CD14-positive monocyte (primary cell): ENCODE data around the gene SCGB1C1. TPM values are rescaled to one million over a fixed set of nuclear protein-coding genes. Genes with fewer than 3 reads are reported as not detected.
A peak's percentile ranks its signal among the peaks of the same experiment; 100 is the strongest.

Experiments
- DNase-seq, 3 donors: peaks; one replicate each; pipeline ENCODE4 v3.0.0-alpha.2; 2011 to 2022
- H2AFZ ChIP-seq: 2 replicates; pipeline ENCODE4 v1.6.0; 2012; ENCODE audit warnings: mild to moderate bottlenecking, low read depth, low read length, inconsistent platforms; ENCODE audit not compliant: insufficient read depth, poor library complexity, severe bottlenecking
- H3K27ac ChIP-seq, 2 donors: 1 replicate in 1 of 2; 2 replicates in 1 of 2; pipeline ENCODE4 v1.5.1; 2012 to 2013; ENCODE audit warnings: low read length in 2 of 2, control low read depth in 1 of 2, inconsistent platforms in 1 of 2, low read depth in 1 of 2, mild to moderate bottlenecking in 1 of 2
- H3K27me3 ChIP-seq, 2 donors: one replicate each; pipeline versions ENCODE4 v1.6.0 to v1.6.1; 2011 to 2013; ENCODE audit warnings: low read length in 2 of 2; ENCODE audit not compliant: control insufficient read depth in 2 of 2, insufficient read depth in 2 of 2
- H3K36me3 ChIP-seq, 2 donors: replicated peaks in 1 of 2; 1 replicate in 1 of 2; 2 replicates in 1 of 2; pipeline versions ENCODE4 v1.5.1 to v1.6.1; 2012 to 2013; ENCODE audit warnings: low read length in 2 of 2, control low read depth in 1 of 2, inconsistent platforms in 1 of 2, mild to moderate bottlenecking in 1 of 2; ENCODE audit not compliant: insufficient read depth in 2 of 2, control insufficient read depth in 1 of 2
- H3K4me1 ChIP-seq, 2 donors: 1 replicate in 1 of 2; 2 replicates in 1 of 2; pipeline versions ENCODE4 v1.5.1 to v1.6.1; 2012 to 2013; ENCODE audit warnings: low read length in 2 of 2, control low read depth in 1 of 2, inconsistent platforms in 1 of 2, mild to moderate bottlenecking in 1 of 2, moderate library complexity in 1 of 2; ENCODE audit not compliant: insufficient read depth in 2 of 2, control insufficient read depth in 1 of 2
- H3K4me2 ChIP-seq: replicated peaks from 2 replicates; pipeline ENCODE3; 2012; ENCODE audit warnings: low read length, moderate library complexity, mild to moderate bottlenecking; ENCODE audit not compliant: poor library complexity, severe bottlenecking; ENCODE audit errors: extremely low read depth
- H3K4me3 ChIP-seq, 3 experiments: fragments of 200-600 bp in 1 of 3; sonication (generic) in 1 of 3; replicated peaks in 1 of 3; 1 replicate in 2 of 3; 2 replicates in 1 of 3; pipeline ENCODE4 v1.5.1; 2011 to 2013; ENCODE audit warnings: low read length in 3 of 3, mild to moderate bottlenecking in 3 of 3, control low read depth in 2 of 3, low read depth in 2 of 3, inconsistent platforms in 1 of 3, moderate library complexity in 1 of 3
- H3K79me2 ChIP-seq: 2 replicates; pipeline ENCODE4 v1.6.0; 2012; ENCODE audit warnings: mild to moderate bottlenecking, control low read depth, inconsistent platforms, low read length, moderate library complexity; ENCODE audit not compliant: insufficient read depth
- H3K9ac ChIP-seq: 2 replicates; pipeline ENCODE4 v1.6.0; 2017; ENCODE audit warnings: low read length, mild to moderate bottlenecking; ENCODE audit not compliant: insufficient read depth, poor library complexity, severe bottlenecking
- H3K9me3 ChIP-seq, 2 donors: replicated peaks in 1 of 2; 1 replicate in 1 of 2; 2 replicates in 1 of 2; pipeline versions ENCODE4 v1.5.1 to v1.6.1; 2012 to 2013; ENCODE audit warnings: low read length in 2 of 2, control low read depth in 1 of 2; ENCODE audit not compliant: control insufficient read depth in 1 of 2, insufficient read depth in 1 of 2
- H4K20me1 ChIP-seq: 2 replicates; pipeline ENCODE4 v1.6.0; 2012; ENCODE audit warnings: mild to moderate bottlenecking, low read length, control low read depth, moderate library complexity; ENCODE audit not compliant: insufficient read depth
- H3K27ac Mint-ChIP-seq, 7 donors: one replicate each; pipeline ENCODE4 v1.8.0; 2020; ENCODE audit warnings: mild to moderate bottlenecking in 7 of 7, mixed read lengths in 7 of 7, moderate library complexity in 6 of 7, inconsistent platforms in 2 of 7
- H3K27me3 Mint-ChIP-seq, 3 donors: one replicate each; pipeline ENCODE4 v1.8.0; 2021 to 2022; ENCODE audit warnings: low read depth in 3 of 3, mild to moderate bottlenecking in 3 of 3, mixed read lengths in 3 of 3, moderate library complexity in 3 of 3, inconsistent platforms in 1 of 3
- H3K36me3 Mint-ChIP-seq, 2 donors: one replicate each; pipeline ENCODE4 v1.8.0; 2020; ENCODE audit warnings: mixed read lengths in 2 of 2, inconsistent platforms in 1 of 2, mild to moderate bottlenecking in 1 of 2
- H3K4me1 Mint-ChIP-seq: one replicate; pipeline ENCODE4 v1.8.0; 2020; ENCODE audit warnings: mild to moderate bottlenecking, mixed read lengths
- H3K4me3 Mint-ChIP-seq, 2 donors: one replicate each; pipeline ENCODE4 v1.8.0; 2020; ENCODE audit warnings: mild to moderate bottlenecking in 2 of 2, mixed read lengths in 2 of 2, moderate library complexity in 1 of 2
- H3K9me3 Mint-ChIP-seq, 7 donors: one replicate each; pipeline ENCODE4 v1.8.0; 2020 to 2022; ENCODE audit warnings: mixed read lengths in 7 of 7, mild to moderate bottlenecking in 6 of 7, moderate library complexity in 6 of 7, inconsistent platforms in 2 of 7
- CTCF ChIP-seq: fragments of 200-600 bp; IDR thresholded peaks from one replicate; pipeline ENCODE4 v1.8.0; 2022; ENCODE audit warnings: antibody characterized with exemption, mild to moderate bottlenecking
- WGBS: methylation state at CpG from one replicate; pipeline ENCODE4 v1.1.5; 2013; ENCODE audit warnings: missing lambda C conversion rate; ENCODE audit not compliant: insufficient coverage; 5-methylcytosine and 5-hydroxymethylcytosine counted together
- intact Hi-C, 2 donors: fragments of 100-400 bp; cut with micrococcal nuclease; formaldehyde crosslinking; loops; one replicate each; pipeline versions ENCODE4 v1.15.0 to v1.15.1; 2023
- polyA plus RNA-seq, 3 donors: library from polyadenylated mRNA; depleted of rRNA in 1 of 3; unstranded in 2 of 3; stranded (reverse) in 1 of 3; fragments of 300-500 nt in 2 of 3; fragments of >200 nt in 1 of 3; fragmentation: Illumina TruSeq in 2 of 3; gene quantifications; 1 replicate in 2 of 3; 2 replicates in 1 of 3; pipeline ENCODE4 v1.2.3, GENCODE V29; 2012 to 2021

Gene SCGB1C1
- polyA plus RNA-seq, 3 donors: not detected

- Mint-ChIP-seq H3K27ac (no peak overlapping the region), H3K9me3 (no peaks in the 10 kb centered on the region)
Measured at GRCh38 chr11:232783-233565, 40.1 kb downstream of the SCGB1C1 start.

GRCh38 chr11:235180-235579 is 42.3 kb downstream of the SCGB1C1 start:
- WGBS: 93% methylated on average over 8 of the region's 8 CpGs
- DNase-seq: no peak
- Mint-ChIP-seq H3K27me3 (peaks cover 0 to 6% (median 1%) of the 10 kb centered on the region in 3 donors), H3K4me3 (peak overlapping the region; percentile 82 to 92), H3K36me3 (peaks cover 22 to 23% of the 10 kb centered on the region in 2 donors), H3K9me3 (no peaks in the 10 kb centered on the region), H3K27ac (peak overlapping the region in 1 of 7 donors; percentile 82), H3K4me1 (peaks cover 24% of the 10 kb centered on the region)
- TF ChIP-seq CTCF: no peak
- Histone ChIP-seq H3K27ac (no peak overlapping the region), H3K4me3 (peak overlapping the region in 2 of 3 experiments; percentile 45 to 96), H3K27me3 (no peaks in the 10 kb centered on the region), H3K4me2 (peak overlapping the region; percentile 87), H3K4me1 (peaks cover 20 to 23% of the 10 kb centered on the region in 2 donors), H4K20me1 (peaks cover 8% of the 10 kb centered on the region), H3K9ac (no peak overlapping the region), H3K9me3 (no peaks in the 10 kb centered on the region), H2AFZ (no peak overlapping the region), H3K79me2 (peaks cover 32% of the 10 kb centered on the region), H3K36me3 (peaks cover under 1 to 13% of the 10 kb centered on the region in 2 donors)
- intact Hi-C loops: loop anchor here (5.0 kb wide), 3 partner anchors 33 to 272 kb away; partner anchors contain the start of gene RNH1 (in 1 of the 2)

More at GRCh38 chr11:232783-233565, 40.1 kb downstream of the SCGB1C1 start:
- Histone ChIP-seq H3K9ac (no peak overlapping the region), H3K4me3 (no peak overlapping the region), H3K27ac (no peak overlapping the region), H3K27me3 (no peaks in the 10 kb centered on the region), H3K4me2 (no peak overlapping the region), H3K9me3 (no peaks in the 10 kb centered on the region), H3K79me2 (peaks cover 13% of the 10 kb centered on the region), H3K36me3 (no peaks in the 10 kb centered on the region), H4K20me1 (no peaks in the 10 kb centered on the region), H3K4me1 (peaks cover 17 to 19% of the 10 kb centered on the region in 2 donors), H2AFZ (no peak overlapping the region)
- H3K4me3 Mint-ChIP-seq: no peak overlapping the region
- intact Hi-C loops: no loop called here
- peaks cover 0 to 6% (median 1%) of the 10 kb centered on the region in 3 donors for H3K27me3 Mint-ChIP-seq
- no peak for TF ChIP-seq CTCF
- 97% methylated on average over 19 of the region's 20 CpGs for WGBS
- peaks cover 17% of the 10 kb centered on the region in 2 donors for H3K36me3 Mint-ChIP-seq
- DNase-seq: no peak
- H3K4me1 Mint-ChIP-seq: peaks cover 15% of the 10 kb centered on the region
